ENCODE data around the gene SLC39A11. TPM values are rescaled to one million over a fixed set of nuclear protein-coding genes. Genes with fewer than 3 reads are reported as not detected.

The SLC39A11 gene
- polyA plus RNA-seq, 1 of the 3 experiments (the other 2 are of a cell fraction): 23.5 TPM

DNA sequence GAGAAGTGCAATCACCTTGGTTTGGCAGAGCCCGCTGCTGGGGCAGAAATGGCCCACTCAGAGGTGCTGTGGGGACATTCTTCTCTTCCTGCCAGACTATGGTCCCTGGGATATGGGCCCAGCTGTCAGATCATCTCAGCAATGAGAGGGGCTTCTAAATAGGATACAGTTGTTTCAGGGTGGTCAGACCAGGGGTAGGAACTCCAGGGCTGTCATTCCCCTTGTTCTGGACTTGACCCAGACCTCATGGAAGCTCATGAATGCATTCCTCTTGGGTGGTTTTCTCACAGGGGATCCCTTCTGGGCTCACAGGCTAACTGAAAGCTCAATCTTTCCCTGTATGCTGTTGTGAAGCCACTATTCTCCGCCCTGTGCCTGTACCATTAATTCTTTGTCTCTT is 347.2 kb downstream of the SLC39A11 start:
- Histone ChIP-seq H3K36me3 (replicated peaks in 1 of 2; ENCODE audit: control insufficient read depth in 1 of 2, insufficient read depth in 2 of 2, low read length in 1 of 2) (no peaks in the 10 kb centered on the region), H3F3A (replicated peaks; ENCODE audit: insufficient read depth) (no peaks in the 10 kb centered on the region), H3K79me2 (ENCODE audit: insufficient read depth) (no peaks in the 10 kb centered on the region), H3K4me3 (ENCODE audit: low read depth in 2 of 2, low read length in 1 of 2) (no peak overlapping the region), H3K9ac (no peak overlapping the region), H4K20me1 (ENCODE audit: insufficient read depth) (no peaks in the 10 kb centered on the region), H3K27ac (ENCODE audit: low read depth in 2 of 2, low read length in 1 of 2) (no peak overlapping the region), H2AFZ (ENCODE audit: low read depth) (no peak overlapping the region), H3K4me1 (ENCODE audit: control insufficient read depth in 1 of 2, insufficient read depth in 2 of 2, low read depth in 1 of 2, low read length in 1 of 2) (no peaks in the 10 kb centered on the region), H3K9me2 (no peaks in the 10 kb centered on the region), H3K4me2 (no peak overlapping the region), H3K27me3 (ENCODE audit: insufficient read depth) (no peaks in the 10 kb centered on the region), H3K9me3 (no peaks in the 10 kb centered on the region)
- ChIA-PET POLR2A (no interaction called here), CTCF (interaction anchor here (1.0 to 3.0 kb wide), 6 partner anchors 17 to 446 kb away, joined by 3 to 8 read pairs (median 5); no protein-coding TSS in a partner anchor)
- WGBS (ENCODE audit: low lambda C conversion rate): 83% methylated on average over 2 of the region's 2 CpGs
- TF ChIP-seq CHD2 (IDR thresholded peaks at IDR 0.05; ENCODE audit: low read length, partially characterized antibody): no peak
- DNase-seq: no peak

GRCh38 chr17:72743037-72743467 is 349.4 kb downstream of the SLC39A11 start:
- Histone ChIP-seq H3F3A (replicated peaks; ENCODE audit: insufficient read depth) (no peaks in the 10 kb centered on the region), H3K9me2 (no peaks in the 10 kb centered on the region), H3K4me3 (ENCODE audit: low read depth in 2 of 2, low read length in 1 of 2) (no peak overlapping the region), H3K79me2 (ENCODE audit: insufficient read depth) (no peaks in the 10 kb centered on the region), H3K27ac (ENCODE audit: low read depth in 2 of 2, low read length in 1 of 2) (no peak overlapping the region), H4K20me1 (ENCODE audit: insufficient read depth) (no peaks in the 10 kb centered on the region), H3K4me1 (ENCODE audit: control insufficient read depth in 1 of 2, insufficient read depth in 2 of 2, low read depth in 1 of 2, low read length in 1 of 2) (no peaks in the 10 kb centered on the region), H2AFZ (ENCODE audit: low read depth) (no peak overlapping the region), H3K36me3 (replicated peaks in 1 of 2; ENCODE audit: control insufficient read depth in 1 of 2, insufficient read depth in 2 of 2, low read length in 1 of 2) (no peaks in the 10 kb centered on the region), H3K9me3 (no peaks in the 10 kb centered on the region), H3K27me3 (ENCODE audit: insufficient read depth) (no peaks in the 10 kb centered on the region), H3K9ac (no peak overlapping the region), H3K4me2 (no peak overlapping the region)
- no peak for TF ChIP-seq USF1 (IDR thresholded peaks at IDR 0.05; ENCODE audit: borderline replicate concordance, low read depth)
- TF ChIP-seq, protein P1, sequence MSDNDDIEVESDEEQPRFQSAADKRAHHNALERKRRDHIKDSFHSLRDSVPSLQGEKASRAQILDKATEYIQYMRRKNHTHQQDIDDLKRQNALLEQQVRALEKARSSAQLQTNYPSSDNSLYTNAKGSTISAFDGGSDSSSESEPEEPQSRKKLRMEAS (IDR thresholded peaks at IDR 0.05; ENCODE audit: low read depth): no peak
- TF ChIP-seq EP300 (IDR thresholded peaks at IDR 0.05; ENCODE audit: borderline replicate concordance in 1 of 2, low read depth in 1 of 2, low read length in 1 of 2): no peak
- TF ChIP-seq POLR2AphosphoS5 (IDR thresholded peaks at IDR 0.05; ENCODE audit: low read depth, low read length): no peak
- TF ChIP-seq GATA2 (CRISPR knock-in tag; IDR thresholded peaks at IDR 0.05): no peak
- TF ChIP-seq RCOR1 (IDR thresholded peaks at IDR 0.05; ENCODE audit: low read length): no peak
- no peak for TF ChIP-seq TCF12 (IDR thresholded peaks at IDR 0.05)
- TF ChIP-seq FOSL2 (IDR thresholded peaks at IDR 0.05; ENCODE audit: borderline replicate concordance, low read depth): no peak
- TF ChIP-seq MEF2A (IDR thresholded peaks at IDR 0.05; ENCODE audit: borderline replicate concordance, low read depth): no peak
- no peak for TF ChIP-seq MXI1 (IDR thresholded peaks at IDR 0.05; ENCODE audit: low read depth, low read length)
- TF ChIP-seq NRF1 (IDR thresholded peaks at IDR 0.05; ENCODE audit: low read depth, low read length): no peak
- no peak for TF ChIP-seq JUND (IDR thresholded peaks at IDR 0.05)
- no peak for TF ChIP-seq ZBTB33 (IDR thresholded peaks at IDR 0.05; ENCODE audit: borderline replicate concordance, low read depth)
- no peak for TF ChIP-seq NFIC (IDR thresholded peaks at IDR 0.05; ENCODE audit: borderline replicate concordance)
- TF ChIP-seq EZH2phosphoT487 (IDR thresholded peaks at IDR 0.05; ENCODE audit: borderline replicate concordance, low read depth): no peak
- TF ChIP-seq TAF1 (IDR thresholded peaks at IDR 0.05; ENCODE audit: borderline replicate concordance, low read depth, low read length): no peak
- no peak for TF ChIP-seq FOXJ3 (CRISPR knock-in tag; IDR thresholded peaks at IDR 0.05)
- TF ChIP-seq RAD21 (IDR thresholded peaks at IDR 0.05; ENCODE audit: low read length): no peak
- CTCF ChIA-PET: interaction anchor here (1.3 to 4.0 kb wide), 6 partner anchors 15 to 448 kb away, joined by 4 to 19 read pairs (median 8); no protein-coding TSS in a partner anchor
- POLR2A ChIA-PET: no interaction called here
- WGBS (ENCODE audit: low lambda C conversion rate): 86% methylated on average over 4 of the region's 4 CpGs
- DNase-seq: no peak
